Gastrocnemius medialis (tissue), 4 donors: ENCODE data around the gene SH2D2A. TPM values are rescaled to one million over a fixed set of nuclear protein-coding genes. Genes with fewer than 3 reads are reported as not detected.
A peak's percentile ranks its signal among the peaks of the same experiment; 100 is the strongest.

Experiments
- ATAC-seq, 2 donors: fragments of 150-250 bp; one replicate each; pipeline ENCODE4 v1.9.1; 2016
- DNase-seq, 2 donors: peaks; one replicate each; pipeline ENCODE4 v3.0.0-alpha.2; 2019
- H3K27ac ChIP-seq, 4 donors: fragments of 200-600 bp; sonication (generic); 1 replicate in 1 of 4; 2 replicates in 3 of 4; pipeline ENCODE4 v1.5.1; 2016 to 2018; ENCODE audit warnings: mild to moderate bottlenecking in 2 of 4, moderate library complexity in 1 of 4
- H3K27me3 ChIP-seq, 3 donors: fragments of 200-600 bp; sonication (generic) in 2 of 3; 1 replicate in 1 of 3; 2 replicates in 2 of 3; pipeline versions ENCODE4 v1.5.1 to v1.6.0; 2016 to 2019; ENCODE audit warnings: mild to moderate bottlenecking in 1 of 3, moderate library complexity in 1 of 3
- H3K36me3 ChIP-seq, 2 donors: fragments of 200-600 bp; sonication (generic) in 1 of 2; one replicate each; pipeline ENCODE4 v1.5.1; 2017 to 2018
- H3K4me1 ChIP-seq, 2 donors: fragments of 200-600 bp; sonication (generic) in 1 of 2; one replicate each; pipeline ENCODE4 v1.5.1; 2016 to 2017; ENCODE audit warnings: mild to moderate bottlenecking in 2 of 2
- H3K4me3 ChIP-seq, 4 donors: fragments of 200-600 bp; sonication (generic) in 3 of 4; 1 replicate in 1 of 4; 2 replicates in 3 of 4; pipeline ENCODE4 v1.5.1; 2016 to 2019; ENCODE audit warnings: mild to moderate bottlenecking in 2 of 4
- H3K9me3 ChIP-seq, 3 donors: fragments of 200-600 bp; sonication (generic) in 2 of 3; 1 replicate in 1 of 3; 2 replicates in 2 of 3; pipeline ENCODE4 v1.5.1; 2016 to 2019
- POLR2A ChIP-seq, 2 donors: fragments of 450-650 bp; IDR thresholded peaks; one replicate each; pipeline ENCODE4 v1.6.1; 2017; ENCODE audit warnings: antibody characterized with exemption in 2 of 2, mild to moderate bottlenecking in 2 of 2, moderate library complexity in 2 of 2
- in situ Hi-C, 4 donors: fragments of 200-750 bp; cut with MboI; loops; one replicate each; pipeline versions ENCODE4 v1.15.0 to v1.8.0; 2017; ENCODE audit warnings: low sequenced_read_pairs in 4 of 4
- intact Hi-C: fragments of 100-400 bp; cut with DNase I; formaldehyde crosslinking; loops from one replicate; pipeline ENCODE4 v1.15.1; 2023; ENCODE audit warnings: low total_unique reads
- total RNA-seq, 4 donors: library from RNA; depleted of rRNA; stranded (reverse); fragments of >200 nt; gene quantifications; one replicate each; pipeline versions ENCODE4 v1.1.0 to v1.2.3, GENCODE V29; 2016
- TF ChIP-seq, protein P1 (sequence below), 5 experiments: fragments of 450-650 bp in 3 of 5; fragments of 200-600 bp in 2 of 5; sonication (generic) in 2 of 5; IDR thresholded peaks in 4 of 5; conservative IDR thresholded peaks in 1 of 5; 1 replicate in 4 of 5; 2 replicates in 1 of 5; pipeline ENCODE4 v1.5.1; 2016 to 2019; ENCODE audit warnings: antibody characterized with exemption in 5 of 5, mild to moderate bottlenecking in 3 of 5, moderate library complexity in 3 of 5

Gene SH2D2A
- total RNA-seq, 4 donors from 2014 or later, result 0.82 to 1.1 TPM; not detected in 2

DNA sequence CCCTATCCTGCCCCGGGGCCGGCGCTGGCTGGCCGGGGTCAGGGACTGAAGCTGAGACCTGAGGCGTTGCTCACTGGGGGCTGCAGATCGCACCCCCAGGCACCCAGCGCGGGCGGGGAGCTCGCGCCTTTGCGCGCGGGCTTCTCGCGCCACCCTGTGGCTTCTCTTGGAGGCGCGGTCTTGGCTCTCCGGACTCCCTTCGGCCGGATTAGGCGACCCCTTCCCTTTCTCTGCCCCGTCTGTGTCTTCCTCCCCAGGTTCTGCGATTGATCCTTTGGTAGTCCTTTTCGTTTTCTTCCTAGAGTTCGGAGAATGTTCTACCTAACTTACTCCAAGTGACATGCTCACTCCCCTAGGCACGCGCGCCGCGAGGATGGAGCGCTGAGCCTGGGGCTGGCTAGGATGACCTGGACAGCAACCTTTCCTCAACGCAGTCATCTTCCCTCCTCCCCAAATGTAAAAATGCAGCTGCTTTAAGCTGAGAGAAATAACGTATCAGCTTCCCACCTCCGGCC lies 43.5 kb upstream of the SH2D2A start:
- ATAC-seq (peak; percentile 71 to 78), DNase-seq (no peak)
- TF ChIP-seq, protein P1, sequence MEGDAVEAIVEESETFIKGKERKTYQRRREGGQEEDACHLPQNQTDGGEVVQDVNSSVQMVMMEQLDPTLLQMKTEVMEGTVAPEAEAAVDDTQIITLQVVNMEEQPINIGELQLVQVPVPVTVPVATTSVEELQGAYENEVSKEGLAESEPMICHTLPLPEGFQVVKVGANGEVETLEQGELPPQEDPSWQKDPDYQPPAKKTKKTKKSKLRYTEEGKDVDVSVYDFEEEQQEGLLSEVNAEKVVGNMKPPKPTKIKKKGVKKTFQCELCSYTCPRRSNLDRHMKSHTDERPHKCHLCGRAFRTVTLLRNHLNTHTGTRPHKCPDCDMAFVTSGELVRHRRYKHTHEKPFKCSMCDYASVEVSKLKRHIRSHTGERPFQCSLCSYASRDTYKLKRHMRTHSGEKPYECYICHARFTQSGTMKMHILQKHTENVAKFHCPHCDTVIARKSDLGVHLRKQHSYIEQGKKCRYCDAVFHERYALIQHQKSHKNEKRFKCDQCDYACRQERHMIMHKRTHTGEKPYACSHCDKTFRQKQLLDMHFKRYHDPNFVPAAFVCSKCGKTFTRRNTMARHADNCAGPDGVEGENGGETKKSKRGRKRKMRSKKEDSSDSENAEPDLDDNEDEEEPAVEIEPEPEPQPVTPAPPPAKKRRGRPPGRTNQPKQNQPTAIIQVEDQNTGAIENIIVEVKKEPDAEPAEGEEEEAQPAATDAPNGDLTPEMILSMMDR (IDR thresholded peaks at IDR 0.05 in 4 of 5, conservative IDR thresholded peaks at IDR 0.05 in 1 of 5), result peak; percentile 61 to 91 (median 88)
- no peak for TF ChIP-seq POLR2A (IDR thresholded peaks at IDR 0.05)
- intact Hi-C loops (loop anchor here (1.0 to 2.0 kb wide), 2 partner anchors 21 to 49 kb away; no protein-coding TSS in a partner anchor), in situ Hi-C loops (loop anchor here in 2 of 4 donors (25.0 kb wide), 2 partner anchors 148 to 173 kb away; partner anchors contain the start of genes CRABP2 (in 1 of the 2) and NES (in 1 of the 2))
- Histone ChIP-seq H3K9me3 (no peaks in the 10 kb centered on the region), H3K27me3 (peaks cover 49 to 55% (median 51%) of the 10 kb centered on the region in 3 donors), H3K36me3 (no peaks in the 10 kb centered on the region), H3K27ac (no peak overlapping the region), H3K4me1 (peaks cover 10 to 22% of the 10 kb centered on the region in 2 donors), H3K4me3 (peak overlapping the region; percentile 28 to 50 (median 45))

DNA sequence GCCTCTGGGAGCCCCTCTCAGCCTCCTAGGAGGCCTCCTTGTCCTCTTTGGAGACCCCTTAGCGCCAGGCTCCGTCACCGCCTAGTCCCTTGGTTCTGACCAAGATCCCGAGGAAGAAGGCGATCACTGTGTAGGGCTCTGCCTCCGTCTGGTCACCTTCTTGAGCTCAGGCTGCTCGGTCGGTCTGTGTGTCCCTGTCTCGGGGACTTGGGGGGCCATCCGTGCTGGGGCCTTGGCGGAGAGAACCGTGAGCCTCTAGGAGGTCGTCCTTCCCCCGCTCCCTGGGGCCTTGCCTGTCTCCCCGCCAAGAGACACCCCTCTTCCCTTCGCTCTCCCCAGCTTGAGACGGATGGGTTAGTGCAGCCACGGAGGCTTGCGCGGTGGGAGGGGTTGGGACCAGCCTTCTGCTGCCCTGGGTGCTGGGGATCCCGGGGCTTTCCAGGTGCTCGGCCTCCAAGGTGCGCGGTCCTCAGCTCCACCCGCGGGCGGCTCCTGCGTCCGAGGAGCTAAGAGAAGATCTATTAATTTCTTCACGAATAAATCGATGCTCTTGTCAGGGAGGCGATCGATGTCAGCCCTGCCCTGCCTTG lies 43.0 kb upstream of the SH2D2A start:
- H3K36me3 ChIP-seq, result no peaks in the 10 kb centered on the region
- peak overlapping the region; percentile 28 to 50 (median 45) for H3K4me3 ChIP-seq
- H3K4me1 ChIP-seq, result peaks cover 10 to 22% of the 10 kb centered on the region in 2 donors
- DNase-seq (no peak), ATAC-seq (peak in 1 of 2 donors; percentile 66)
- intact Hi-C loops, result loop anchor here (1.0 to 2.0 kb wide), 2 partner anchors 20 to 49 kb away; no protein-coding TSS in a partner anchor
- peaks cover 49 to 55% (median 51%) of the 10 kb centered on the region in 3 donors for H3K27me3 ChIP-seq
- TF ChIP-seq, protein P1 (IDR thresholded peaks at IDR 0.05 in 4 of 5, conservative IDR thresholded peaks at IDR 0.05 in 1 of 5), result no peak
- no peak for TF ChIP-seq POLR2A (IDR thresholded peaks at IDR 0.05)
- in situ Hi-C loops, result loop anchor here in 2 of 4 donors (5.0 to 25.0 kb wide), 3 partner anchors 57 to 172 kb away; partner anchors contain the start of genes CRABP2 (in 1 of the 2) and NES (in 1 of the 2)
- no peaks in the 10 kb centered on the region for H3K9me3 ChIP-seq
- H3K27ac ChIP-seq, result no peak overlapping the region

GRCh38 chr1:156858959-156859522 lies 42.4 kb upstream of the SH2D2A start, which contains the start of gene INSRR:
Gene INSRR (minus strand): TSS chr1:156859117. CDS start chr1:156858621, 496 bp downstream.
- H3K9me3 ChIP-seq, result no peaks in the 10 kb centered on the region
- intact Hi-C loops, result no loop called here
- in situ Hi-C loops, result loop anchor here in 2 of 4 donors (5.0 to 25.0 kb wide), 3 partner anchors 57 to 172 kb away; partner anchors contain the start of genes CRABP2 (in 1 of the 2) and NES (in 1 of the 2)
- no peaks in the 10 kb centered on the region for H3K36me3 ChIP-seq
- ATAC-seq (no peak), DNase-seq (no peak)
- TF ChIP-seq POLR2A (IDR thresholded peaks at IDR 0.05), result no peak
- TF ChIP-seq, protein P1 (IDR thresholded peaks at IDR 0.05 in 4 of 5, conservative IDR thresholded peaks at IDR 0.05 in 1 of 5), result no peak
- no peak within 1 kb of the TSS for H3K27ac ChIP-seq
- peaks cover 48 to 55% (median 49%) of the 10 kb centered on the region in 3 donors for H3K27me3 ChIP-seq
- H3K4me3 ChIP-seq, result peak within 1 kb of the TSS; percentile 28 to 50 (median 45)
- peaks cover 10 to 22% of the 10 kb centered on the region in 2 donors for H3K4me1 ChIP-seq

DNA sequence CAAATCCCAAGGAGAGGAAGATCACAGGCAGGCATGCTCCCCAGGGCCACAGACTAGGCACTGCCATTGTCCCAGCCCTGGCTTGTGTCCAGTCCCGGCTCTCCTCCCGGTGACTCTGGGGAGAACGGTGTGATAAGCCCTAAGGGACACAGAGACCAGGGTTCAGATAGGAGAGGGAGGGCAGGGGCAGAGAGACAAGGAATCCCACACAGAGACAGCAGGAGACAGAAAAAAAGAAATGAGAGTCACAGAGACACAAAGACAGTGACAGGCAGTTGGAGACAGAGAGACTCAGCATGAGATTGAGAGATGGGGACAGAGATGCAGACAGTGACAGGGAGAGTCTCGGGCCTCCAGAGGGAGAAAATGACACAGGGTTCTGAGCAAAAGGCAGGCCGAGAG lies 41.9 kb upstream of the SH2D2A start:
- ATAC-seq, result no peak
- H3K4me3 ChIP-seq, result peak overlapping the region in 3 of 4 donors; percentile 40 to 50 (median 50)
- no peak for TF ChIP-seq POLR2A (IDR thresholded peaks at IDR 0.05)
- TF ChIP-seq, protein P1 (IDR thresholded peaks at IDR 0.05 in 4 of 5, conservative IDR thresholded peaks at IDR 0.05 in 1 of 5), result no peak
- no peak for DNase-seq
- H3K36me3 ChIP-seq, result no peaks in the 10 kb centered on the region
- H3K9me3 ChIP-seq, result no peaks in the 10 kb centered on the region
- in situ Hi-C loops, result loop anchor here in 2 of 4 donors (5.0 to 25.0 kb wide), 3 partner anchors 56 to 171 kb away; partner anchors contain the start of genes CRABP2 (in 1 of the 2) and NES (in 1 of the 2)
- peaks cover 47 to 55% (median 49%) of the 10 kb centered on the region in 3 donors for H3K27me3 ChIP-seq
- H3K4me1 ChIP-seq, result peaks cover 10 to 22% of the 10 kb centered on the region in 2 donors
- H3K27ac ChIP-seq, result no peak overlapping the region
- intact Hi-C loops, result no loop called here
